Liver (tissue), 9 donors: ENCODE measurements around the gene CD37. TPM values are rescaled to one million over a fixed set of nuclear protein-coding genes. Genes with fewer than 3 reads are reported as not detected.

Experiments
- DNase-seq: peaks from one replicate; pipeline ENCODE4 v3.0.0-alpha.2; 2017; ENCODE audit warnings: low spot score
- H3K27ac ChIP-seq, 2 donors: one replicate each; pipeline ENCODE4 v1.7.0; 2013; ENCODE audit warnings: inconsistent platforms in 2 of 2, low read length in 2 of 2, control low read depth in 1 of 2, low read depth in 1 of 2, mild to moderate bottlenecking in 1 of 2
- H3K27me3 ChIP-seq, 4 donors: one replicate each; pipeline versions ENCODE4 v1.6.1 to v1.7.0; 2013; ENCODE audit warnings: low read length in 3 of 4, inconsistent platforms in 1 of 4, mild to moderate bottlenecking in 1 of 4, moderate library complexity in 1 of 4; ENCODE audit not compliant: control insufficient read depth in 4 of 4, insufficient read depth in 4 of 4
- H3K36me3 ChIP-seq, 4 donors: one replicate each; pipeline versions ENCODE4 v1.6.1 to v1.7.0; 2013; ENCODE audit warnings: low read length in 3 of 4, mild to moderate bottlenecking in 3 of 4, low read depth in 1 of 4, moderate library complexity in 1 of 4; ENCODE audit not compliant: control insufficient read depth in 4 of 4, insufficient read depth in 3 of 4
- H3K4me1 ChIP-seq, 4 donors: one replicate each; pipeline versions ENCODE4 v1.6.1 to v1.7.0; 2013; ENCODE audit warnings: low read length in 3 of 4, mild to moderate bottlenecking in 3 of 4, moderate library complexity in 1 of 4; ENCODE audit not compliant: control insufficient read depth in 4 of 4, insufficient read depth in 4 of 4
- H3K4me3 ChIP-seq, 3 donors: one replicate each; pipeline versions ENCODE4 v1.6.1 to v1.7.0; 2013; ENCODE audit warnings: low read length in 3 of 3, control low read depth in 1 of 3, low read depth in 1 of 3, mild to moderate bottlenecking in 1 of 3
- H3K9ac ChIP-seq, 2 donors: one replicate each; pipeline ENCODE4 v1.7.0; 2013; ENCODE audit warnings: low read length in 2 of 2, mild to moderate bottlenecking in 2 of 2, moderate library complexity in 2 of 2, control low read depth in 1 of 2, low read depth in 1 of 2
- H3K9me3 ChIP-seq, 4 donors: one replicate each; pipeline versions ENCODE4 v1.6.1 to v1.7.0; 2013; ENCODE audit warnings: low read length in 3 of 4; ENCODE audit not compliant: control insufficient read depth in 4 of 4
- ATF3 ChIP-seq: IDR thresholded peaks from 2 replicates; pipeline ENCODE4 v1.6.1; 2016; ENCODE audit warnings: antibody characterized with exemption
- CTCF ChIP-seq: fragments of 150-350 bp; IDR thresholded peaks from 2 replicates; pipeline ENCODE4 v1.5.1; 2017; ENCODE audit warnings: improper control_type of control experiment, low read depth, low read length; ENCODE audit not compliant: missing input control
- EGR1 ChIP-seq, 2 donors: IDR thresholded peaks; 2 replicates each; pipeline ENCODE4 v1.6.1; 2016 to 2018; ENCODE audit warnings: antibody characterized with exemption in 2 of 2, low read depth in 2 of 2
- FOXA1 ChIP-seq: IDR thresholded peaks from 2 replicates; pipeline ENCODE4 v1.6.1; 2016; ENCODE audit warnings: antibody characterized with exemption
- FOXA2 ChIP-seq: IDR thresholded peaks from 2 replicates; pipeline ENCODE4 v1.6.1; 2016; ENCODE audit warnings: antibody characterized with exemption
- GABPA ChIP-seq, 2 donors: IDR thresholded peaks in 1 of 2; conservative IDR thresholded peaks in 1 of 2; 2 replicates each; pipeline ENCODE4 v1.6.1; 2016; ENCODE audit warnings: antibody characterized with exemption in 2 of 2, mild to moderate bottlenecking in 1 of 2, moderate library complexity in 1 of 2
- HNF4A ChIP-seq, 2 donors: conservative IDR thresholded peaks; 2 replicates each; pipeline ENCODE4 v1.6.1; 2016; ENCODE audit warnings: antibody characterized with exemption in 2 of 2, mild to moderate bottlenecking in 2 of 2
- HNF4G ChIP-seq: IDR thresholded peaks from 2 replicates; pipeline ENCODE4 v1.6.1; 2016; ENCODE audit warnings: antibody characterized with exemption
- JUND ChIP-seq, 2 donors: IDR thresholded peaks; 2 replicates each; pipeline ENCODE4 v1.6.1; 2016; ENCODE audit warnings: antibody characterized with exemption in 2 of 2
- MAX ChIP-seq: IDR thresholded peaks from 2 replicates; pipeline ENCODE4 v1.6.1; 2016; ENCODE audit warnings: antibody characterized with exemption
- NR2F2 ChIP-seq: IDR thresholded peaks from 2 replicates; pipeline ENCODE4 v1.6.1; 2016; ENCODE audit warnings: antibody characterized with exemption
- RAD21 ChIP-seq, 2 donors: IDR thresholded peaks; 2 replicates each; pipeline ENCODE4 v1.6.1; 2016; ENCODE audit warnings: antibody characterized with exemption in 2 of 2, mild to moderate bottlenecking in 2 of 2
- REST ChIP-seq: IDR thresholded peaks from 2 replicates; pipeline ENCODE4 v1.6.1; 2016; ENCODE audit warnings: antibody characterized with exemption, mild to moderate bottlenecking
- RXRA ChIP-seq, 2 donors: IDR thresholded peaks; 2 replicates each; pipeline ENCODE4 v1.6.1; 2017 to 2018; ENCODE audit warnings: antibody characterized with exemption in 2 of 2, mild to moderate bottlenecking in 1 of 2
- SP1 ChIP-seq: IDR thresholded peaks from 2 replicates; pipeline ENCODE4 v1.6.1; 2018; ENCODE audit warnings: antibody characterized with exemption, mild to moderate bottlenecking
- TAF1 ChIP-seq: conservative IDR thresholded peaks from 2 replicates; pipeline ENCODE4 v1.6.1; 2016; ENCODE audit warnings: antibody characterized with exemption, mild to moderate bottlenecking
- YY1 ChIP-seq: IDR thresholded peaks from 2 replicates; pipeline ENCODE4 v1.6.1; 2016; ENCODE audit warnings: antibody characterized with exemption, mild to moderate bottlenecking
- ZBTB33 ChIP-seq: IDR thresholded peaks from 2 replicates; pipeline ENCODE4 v1.6.1; 2016; ENCODE audit warnings: antibody characterized with exemption
- WGBS: extraction: QIAGEN DNeasy Blood & Tissue Kit; methylation state at CpG from one replicate; pipeline ENCODE4 v1.1.7; 2013; 5-methylcytosine and 5-hydroxymethylcytosine counted together
- polyA plus RNA-seq, 2 donors: library from polyadenylated mRNA; stranded (reverse) in 1 of 2; unstranded in 1 of 2; fragments of 200-250 nt in 1 of 2; fragments of >200 nt in 1 of 2; fragmentation: Nextera tagmentation in 1 of 2; extraction: Ambion mirVana in 1 of 2; gene quantifications; one replicate each; pipeline versions ENCODE4 v1.2.1 to v1.2.3, GENCODE V29; 2013 to 2015
- total RNA-seq, 2 donors: library from RNA; depleted of rRNA; stranded (reverse); fragments of >200 nt; gene quantifications; one replicate each; pipeline ENCODE4 v1.2.3, GENCODE V29; 2014
- donor health status: healthy.
- donor health status: healthy.
- donor health status: healthy.
- donor health status: healthy.
- donor health status: healthy.

Gene CD37
- total and polyA plus RNA-seq, 4 donors, result 2.9 to 9.6 (median 3.9) TPM

- H3K4me1 ChIP-seq, result no peaks in the 10 kb centered on the region
- H3K9me3 ChIP-seq, result no peaks in the 10 kb centered on the region
- WGBS, result 33% methylated on average over 40 of the region's 40 CpGs
- no peak within 1 kb of the TSS for H3K9ac ChIP-seq
- H3K36me3 ChIP-seq, result no peaks in the 10 kb centered on the region
- H3K27ac ChIP-seq, result no peak within 1 kb of the TSS
- peak; percentile 67 for DNase-seq
- TF ChIP-seq RAD21 (IDR thresholded peaks at IDR 0.05) (no peak), RXRA (IDR thresholded peaks at IDR 0.05) (no peak), NR2F2 (no peak), TAF1 (no peak), ATF3 (no peak), YY1 (peak; percentile 40), EGR1 (IDR thresholded peaks at IDR 0.05; ENCODE audit: low read depth in 2 of 2) (no peak), REST (no peak)
- H3K4me3 ChIP-seq, result no peak within 1 kb of the TSS
- no peaks in the 10 kb centered on the region for H3K27me3 ChIP-seq
These were observed 52.7 kb downstream of the CD37 start, which contains the start of gene KASH5 for GRCh38 chr19:49387936-49388372. TSS of gene KASH5 (plus strand) at chr19:49388249. CDS start at chr19:49390884, 2,635 bp downstream.

- Histone ChIP-seq H3K4me1 (no peaks in the 10 kb centered on the region), H3K9me3 (no peaks in the 10 kb centered on the region), H3K27ac (no peak overlapping the region), H3K36me3 (no peaks in the 10 kb centered on the region), H3K27me3 (no peaks in the 10 kb centered on the region), H3K9ac (no peak overlapping the region), H3K4me3 (no peak overlapping the region)
- no peak for TF ChIP-seq TAF1
- no peak for TF ChIP-seq YY1
- TF ChIP-seq REST, result no peak
- no peak for TF ChIP-seq ZBTB33
- TF ChIP-seq JUND (IDR thresholded peaks at IDR 0.05), result no peak
- no peak for TF ChIP-seq HNF4G
- no peak for TF ChIP-seq FOXA2
- TF ChIP-seq RAD21 (IDR thresholded peaks at IDR 0.05), result no peak
- TF ChIP-seq ATF3, result no peak
- no peak for TF ChIP-seq GABPA (IDR thresholded peaks at IDR 0.05 in 1 of 2, conservative IDR thresholded peaks at IDR 0.05 in 1 of 2)
- TF ChIP-seq MAX, result no peak
- no peak for TF ChIP-seq FOXA1
- TF ChIP-seq CTCF, result no peak
- no peak for TF ChIP-seq EGR1 (IDR thresholded peaks at IDR 0.05; ENCODE audit: low read depth in 2 of 2)
- TF ChIP-seq SP1, result no peak
- TF ChIP-seq HNF4A (conservative IDR thresholded peaks at IDR 0.05), result no peak
- no peak for TF ChIP-seq NR2F2
- no peak for TF ChIP-seq RXRA (IDR thresholded peaks at IDR 0.05)
- DNase-seq, result no peak
- 90% methylated on average over 20 of the region's 20 CpGs for WGBS
These were observed 54.2 kb downstream of the CD37 start for GRCh38 chr19:49389406-49389805.
